ENCODE results near the gene GEMIN4.

- TF ChIP-seq CTCF (IDR thresholded peaks at IDR 0.05) (no peak), EP300 (IDR thresholded peaks at IDR 0.05) (no peak), POLR2A (IDR thresholded peaks at IDR 0.05) (no peak)
Measured at GRCh38 chr17:788551-788950, 36.5 kb upstream of the GEMIN4 start.
